Esophagus muscularis mucosa (tissue), 2 donors: ENCODE measurements around the gene CPLX1.

Experiments
- EP300 ChIP-seq: sonication (generic); formaldehyde crosslinking; IDR thresholded peaks from one replicate; pipeline ENCODE4 v1.6.1; 2017; ENCODE audit warnings: antibody characterized with exemption
- POLR2A ChIP-seq: fragments of 450-650 bp; IDR thresholded peaks from one replicate; pipeline ENCODE4 v1.6.1; 2017; ENCODE audit warnings: antibody characterized with exemption, moderate library complexity, mild to moderate bottlenecking, low read depth

- no peak for TF ChIP-seq EP300
- no peak for TF ChIP-seq POLR2A
Observed at GRCh38 chr4:845233-845835, 19.4 kb upstream of the CPLX1 start.
